HG02759 (cell line): ENCODE results near the gene PRELID1.

Experiments used
- ATAC-seq: cut with Tn5 transposase; IDR thresholded peaks from one replicate; pipeline ENCODE4 v1.9.1; 2021; ENCODE audit warnings: mild to moderate bottlenecking, moderate library complexity; ENCODE audit not compliant: unreplicated experiment

The PRELID1 gene

GRCh38 chr5:177355868-177356168 lies 52.2 kb downstream of the PRELID1 start:
- no peak for ATAC-seq
